ENCODE results near the gene TSPAN2.

GRCh38 chr1:115116512-115116911 lies 27.2 kb upstream of the TSPAN2 start:
- TF ChIP-seq, protein P1, sequence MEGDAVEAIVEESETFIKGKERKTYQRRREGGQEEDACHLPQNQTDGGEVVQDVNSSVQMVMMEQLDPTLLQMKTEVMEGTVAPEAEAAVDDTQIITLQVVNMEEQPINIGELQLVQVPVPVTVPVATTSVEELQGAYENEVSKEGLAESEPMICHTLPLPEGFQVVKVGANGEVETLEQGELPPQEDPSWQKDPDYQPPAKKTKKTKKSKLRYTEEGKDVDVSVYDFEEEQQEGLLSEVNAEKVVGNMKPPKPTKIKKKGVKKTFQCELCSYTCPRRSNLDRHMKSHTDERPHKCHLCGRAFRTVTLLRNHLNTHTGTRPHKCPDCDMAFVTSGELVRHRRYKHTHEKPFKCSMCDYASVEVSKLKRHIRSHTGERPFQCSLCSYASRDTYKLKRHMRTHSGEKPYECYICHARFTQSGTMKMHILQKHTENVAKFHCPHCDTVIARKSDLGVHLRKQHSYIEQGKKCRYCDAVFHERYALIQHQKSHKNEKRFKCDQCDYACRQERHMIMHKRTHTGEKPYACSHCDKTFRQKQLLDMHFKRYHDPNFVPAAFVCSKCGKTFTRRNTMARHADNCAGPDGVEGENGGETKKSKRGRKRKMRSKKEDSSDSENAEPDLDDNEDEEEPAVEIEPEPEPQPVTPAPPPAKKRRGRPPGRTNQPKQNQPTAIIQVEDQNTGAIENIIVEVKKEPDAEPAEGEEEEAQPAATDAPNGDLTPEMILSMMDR (conservative IDR thresholded peaks at IDR 0.05): no peak
- no peak for TF ChIP-seq EZH2 (IDR thresholded peaks at IDR 0.05; ENCODE audit: low read depth)

Measured in PC-9 (cell line).